ENCODE measurements around the gene KRTCAP2. TPM values are rescaled to one million over a fixed set of nuclear protein-coding genes. Genes with fewer than 3 reads are reported as not detected.
"Not testable (repeated sequence)": the region's sequence is repeated elsewhere in the genome, so short reads cannot be mapped to it uniquely, and the experiment has no call there.

Gene KRTCAP2
- total and polyA plus RNA-seq, 2 donors = 97.7 to 223 TPM

GRCh38 chr1:155211381-155212050, 38.4 kb upstream of the KRTCAP2 start:
- H3K9me3 ChIP-seq (ENCODE audit: control insufficient read depth in 2 of 2, insufficient read depth in 1 of 2, low read length in 1 of 2); DNase-seq (ENCODE audit: low read depth in 6 of 9, low spot score in 9 of 9); H3K27me3 ChIP-seq (ENCODE audit: control insufficient read depth in 2 of 2, insufficient read depth in 1 of 2, low read length in 1 of 2); H3K4me3 ChIP-seq (ENCODE audit: low read length in 2 of 2); H3K27ac ChIP-seq (ENCODE audit: low read depth in 1 of 2, low read length in 1 of 2): not testable (repeated sequence)
- 95% methylated on average over 13 of the region's 13 CpGs for WGBS
- peaks cover 8 to 14% of the 10 kb centered on the region in 2 donors for H3K36me3 ChIP-seq (ENCODE audit: control insufficient read depth in 2 of 2, insufficient read depth in 2 of 2, low read length in 1 of 2)
- peaks cover 16 to 30% of the 10 kb centered on the region in 2 donors for H3K4me1 ChIP-seq (ENCODE audit: control insufficient read depth in 2 of 2, insufficient read depth in 2 of 2, low read length in 2 of 2)

GRCh38 chr1:155210314-155211104, 37.4 kb upstream of the KRTCAP2 start:
- peaks cover 8 to 9% of the 10 kb centered on the region in 2 donors for H3K36me3 ChIP-seq (ENCODE audit: control insufficient read depth in 2 of 2, insufficient read depth in 2 of 2, low read length in 1 of 2)
- no peak for DNase-seq (ENCODE audit: low read depth in 6 of 9, low spot score in 9 of 9)
- H3K9me3 ChIP-seq (ENCODE audit: control insufficient read depth in 2 of 2, insufficient read depth in 1 of 2, low read length in 1 of 2) = no peaks in the 10 kb centered on the region
- H3K4me1 ChIP-seq (ENCODE audit: control insufficient read depth in 2 of 2, insufficient read depth in 2 of 2, low read length in 2 of 2) = peaks cover 16 to 30% of the 10 kb centered on the region in 2 donors
- no peak overlapping the region for H3K27ac ChIP-seq (ENCODE audit: low read depth in 1 of 2, low read length in 1 of 2)
- peaks cover 0 to 3% of the 10 kb centered on the region in 2 donors for H3K27me3 ChIP-seq (ENCODE audit: control insufficient read depth in 2 of 2, insufficient read depth in 1 of 2, low read length in 1 of 2)
- H3K4me3 ChIP-seq (ENCODE audit: low read length in 2 of 2) = no peak overlapping the region
- WGBS = 97% methylated on average over 4 of the region's 4 CpGs

GRCh38 chr1:155209312-155209721, 36.2 kb upstream of the KRTCAP2 start:
- no peaks in the 10 kb centered on the region for H3K9me3 ChIP-seq (ENCODE audit: control insufficient read depth in 2 of 2, insufficient read depth in 1 of 2, low read length in 1 of 2)
- 5% methylated on average over 13 of the region's 13 CpGs for WGBS
- H3K4me1 ChIP-seq (ENCODE audit: control insufficient read depth in 2 of 2, insufficient read depth in 2 of 2, low read length in 2 of 2) = peaks cover 16 to 30% of the 10 kb centered on the region in 2 donors
- DNase-seq (ENCODE audit: low read depth in 6 of 9, low spot score in 9 of 9) = no peak
- H3K27ac ChIP-seq (ENCODE audit: low read depth in 1 of 2, low read length in 1 of 2) = peak overlapping the region; percentile 62 to 96
- peaks cover 0 to 3% of the 10 kb centered on the region in 2 donors for H3K27me3 ChIP-seq (ENCODE audit: control insufficient read depth in 2 of 2, insufficient read depth in 1 of 2, low read length in 1 of 2)
- H3K36me3 ChIP-seq (ENCODE audit: control insufficient read depth in 2 of 2, insufficient read depth in 2 of 2, low read length in 1 of 2) = peaks cover 5 to 8% of the 10 kb centered on the region in 2 donors
- H3K4me3 ChIP-seq (ENCODE audit: low read length in 2 of 2) = peak overlapping the region; percentile 97 to 99

- DNase-seq (ENCODE audit: low read depth in 6 of 9, low spot score in 9 of 9) = peak in 6 of 9 donors; percentile 32 to 85 (median 66)
- Histone ChIP-seq H3K27me3 (ENCODE audit: control insufficient read depth in 2 of 2, insufficient read depth in 1 of 2, low read length in 1 of 2) (peaks cover 0 to 3% of the 10 kb centered on the region in 2 donors), H3K9me3 (ENCODE audit: control insufficient read depth in 2 of 2, insufficient read depth in 1 of 2, low read length in 1 of 2) (no peaks in the 10 kb centered on the region), H3K27ac (ENCODE audit: low read depth in 1 of 2, low read length in 1 of 2) (peak within 1 kb of the TSS; percentile 90 to 96), H3K36me3 (ENCODE audit: control insufficient read depth in 2 of 2, insufficient read depth in 2 of 2, low read length in 1 of 2) (peaks cover 5 to 8% of the 10 kb centered on the region in 2 donors), H3K4me1 (ENCODE audit: control insufficient read depth in 2 of 2, insufficient read depth in 2 of 2, low read length in 2 of 2) (peaks cover 16 to 30% of the 10 kb centered on the region in 2 donors), H3K4me3 (ENCODE audit: low read length in 2 of 2) (peak within 1 kb of the TSS; percentile 97 to 99)
- WGBS = under 1% methylated on average over 64 of the region's 64 CpGs
These were observed 35.6 kb upstream of the KRTCAP2 start, which contains the start of gene MTX1 for GRCh38 chr1:155208541-155209311. Gene MTX1 (plus strand): TSS chr1:155208695. CDS start chr1:155208805, 110 bp downstream.

- H3K27me3 ChIP-seq (ENCODE audit: control insufficient read depth in 2 of 2, insufficient read depth in 1 of 2, low read length in 1 of 2) = peaks cover 0 to 3% of the 10 kb centered on the region in 2 donors
- H3K27ac ChIP-seq (ENCODE audit: low read depth in 1 of 2, low read length in 1 of 2) = peak within 1 kb of the TSS; percentile 90 to 96
- peak within 1 kb of the TSS; percentile 97 to 99 for H3K4me3 ChIP-seq (ENCODE audit: low read length in 2 of 2)
- 45% methylated on average over 17 of the region's 17 CpGs for WGBS
- H3K9me3 ChIP-seq (ENCODE audit: control insufficient read depth in 2 of 2, insufficient read depth in 1 of 2, low read length in 1 of 2) = no peaks in the 10 kb centered on the region
- DNase-seq (ENCODE audit: low read depth in 6 of 9, low spot score in 9 of 9) = no peak
- H3K4me1 ChIP-seq (ENCODE audit: control insufficient read depth in 2 of 2, insufficient read depth in 2 of 2, low read length in 2 of 2) = peaks cover 16 to 30% of the 10 kb centered on the region in 2 donors
- peaks cover 5 to 8% of the 10 kb centered on the region in 2 donors for H3K36me3 ChIP-seq (ENCODE audit: control insufficient read depth in 2 of 2, insufficient read depth in 2 of 2, low read length in 1 of 2)
These were observed 34.9 kb upstream of the KRTCAP2 start, which contains the start of gene THBS3 for GRCh38 chr1:155207806-155208540. Gene THBS3 (minus strand): TSS chr1:155207897. CDS start chr1:155207876, 21 bp downstream.

- Histone ChIP-seq H3K4me1 (ENCODE audit: control insufficient read depth in 2 of 2, insufficient read depth in 2 of 2, low read length in 2 of 2) (peaks cover 16 to 30% of the 10 kb centered on the region in 2 donors), H3K27ac (ENCODE audit: low read depth in 1 of 2, low read length in 1 of 2) (peak overlapping the region in 1 of 2 donors; percentile 36), H3K27me3 (ENCODE audit: control insufficient read depth in 2 of 2, insufficient read depth in 1 of 2, low read length in 1 of 2) (peaks cover 0 to 3% of the 10 kb centered on the region in 2 donors), H3K36me3 (ENCODE audit: control insufficient read depth in 2 of 2, insufficient read depth in 2 of 2, low read length in 1 of 2) (peaks cover 4 to 5% of the 10 kb centered on the region in 2 donors), H3K9me3 (ENCODE audit: control insufficient read depth in 2 of 2, insufficient read depth in 1 of 2, low read length in 1 of 2) (no peaks in the 10 kb centered on the region), H3K4me3 (ENCODE audit: low read length in 2 of 2) (no peak overlapping the region)
- DNase-seq (ENCODE audit: low read depth in 6 of 9, low spot score in 9 of 9) = peak in 7 of 9 donors; percentile 79 to 93 (median 87)
- WGBS = 41% methylated on average over 13 of the region's 13 CpGs
These were observed 34.0 kb upstream of the KRTCAP2 start for GRCh38 chr1:155206891-155207805.

GRCh38 chr1:155205969-155206593, 33.0 kb upstream of the KRTCAP2 start:
- Histone ChIP-seq H3K4me1 (ENCODE audit: control insufficient read depth in 2 of 2, insufficient read depth in 2 of 2, low read length in 2 of 2) (peaks cover 16 to 30% of the 10 kb centered on the region in 2 donors), H3K36me3 (ENCODE audit: control insufficient read depth in 2 of 2, insufficient read depth in 2 of 2, low read length in 1 of 2) (peaks cover 0 to 2% of the 10 kb centered on the region in 2 donors), H3K27ac (ENCODE audit: low read depth in 1 of 2, low read length in 1 of 2) (no peak overlapping the region), H3K27me3 (ENCODE audit: control insufficient read depth in 2 of 2, insufficient read depth in 1 of 2, low read length in 1 of 2) (peaks cover 0 to 3% of the 10 kb centered on the region in 2 donors), H3K9me3 (ENCODE audit: control insufficient read depth in 2 of 2, insufficient read depth in 1 of 2, low read length in 1 of 2) (no peaks in the 10 kb centered on the region), H3K4me3 (ENCODE audit: low read length in 2 of 2) (no peak overlapping the region)
- 88% methylated on average over 9 of the region's 9 CpGs for WGBS
- DNase-seq (ENCODE audit: low read depth in 6 of 9, low spot score in 9 of 9) = no peak
